Mucosa of descending colon (tissue), 3 donors: ENCODE measurements around the gene SLC35A2. TPM values are rescaled to one million over a fixed set of nuclear protein-coding genes. Genes with fewer than 3 reads are reported as not detected.
"Not testable (repeated sequence)": the region's sequence is repeated elsewhere in the genome, so short reads cannot be mapped to it uniquely, and the experiment has no call there.

ENCODE experiments used
- ATAC-seq: fragments of 200-7000 bp; cut with Tn5 transposase; one replicate; pipeline ENCODE4 v1.9.1; 2020; ENCODE audit warnings: mild to moderate bottlenecking, moderate library complexity
- DNase-seq, 3 donors: peaks; one replicate each; pipeline ENCODE4 v3.0.0-alpha.2; 2020
- H3K36me3 ChIP-seq: fragments of 200-600 bp; one replicate; pipeline ENCODE4 v1.8.0; 2021; ENCODE audit warnings: low read depth, mild to moderate bottlenecking
- H3K4me1 ChIP-seq: fragments of 200-600 bp; one replicate; pipeline ENCODE4 v1.8.0; 2021; ENCODE audit warnings: low read depth, mild to moderate bottlenecking
- H3K4me3 ChIP-seq: fragments of 200-600 bp; one replicate; pipeline ENCODE4 v1.8.0; 2021; ENCODE audit warnings: mild to moderate bottlenecking
- H3K9me3 ChIP-seq: fragments of 200-600 bp; one replicate; pipeline ENCODE4 v1.8.0; 2021; ENCODE audit warnings: mild to moderate bottlenecking
- intact Hi-C, 2 donors: fragments of 100-400 bp; cut with DNase I in 1 of 2; cut with micrococcal nuclease in 1 of 2; formaldehyde crosslinking; loops; one replicate each; pipeline versions ENCODE4 v1.11.0 to v1.11.1; 2022; cut with DNase I, micrococcal nuclease
- total RNA-seq, 3 donors: library from RNA; stranded (reverse); fragmentation: NEBNext Ultra II Directional in 2 of 3; extraction: Animal tissue kit (Norgen Biotek cat#: 25700) in 2 of 3; gene quantifications; one replicate each; pipeline versions ENCODE4 v1.2.1 to v1.2.4, GENCODE V29; 2021 to 2023
- TF ChIP-seq, protein P1 (sequence below): fragments of 200-600 bp; IDR thresholded peaks from one replicate; pipeline ENCODE4 v1.8.0; 2022; ENCODE audit warnings: antibody characterized with exemption, mild to moderate bottlenecking
- donor health status: DM: no; HTN: no; CAD: no; lungs with moderate emphysema.
- donor health status: DM: no; HTN: no; CAD: no.
- donor health status: DM: no; HTN: yes; CAD: no.

The SLC35A2 gene
- total RNA-seq, 3 donors from 2014 or later: 26.4 to 62.1 (median 52.2) TPM

DNA sequence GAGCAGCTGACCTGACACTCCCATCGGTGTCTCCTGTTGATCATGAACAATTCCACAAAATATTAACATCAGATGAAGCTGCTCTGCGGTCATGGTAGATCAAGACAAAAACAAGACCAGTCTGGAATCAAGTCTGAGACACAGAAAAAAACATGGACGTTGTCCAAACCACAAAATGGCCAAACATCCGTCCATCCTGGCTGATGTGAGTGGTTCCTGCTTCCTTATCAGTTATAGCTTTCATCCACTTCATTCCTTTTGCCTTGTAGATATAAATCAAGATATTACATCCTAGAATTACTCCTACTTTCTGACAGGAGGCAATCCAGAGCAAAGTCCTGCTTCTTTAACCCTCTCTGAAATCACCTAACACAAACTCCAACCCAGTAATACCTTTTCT is 47.2 kb downstream of the SLC35A2 start:
- no peaks in the 10 kb centered on the region for H3K4me1 ChIP-seq
- no peak overlapping the region for H3K4me3 ChIP-seq
- no peaks in the 10 kb centered on the region for H3K36me3 ChIP-seq
- H3K9me3 ChIP-seq: no peaks in the 10 kb centered on the region
- ATAC-seq: peak; percentile 56
- peak in 1 of 3 donors; percentile 4 for DNase-seq
- intact Hi-C loops: no loop called here
- TF ChIP-seq, protein P1, sequence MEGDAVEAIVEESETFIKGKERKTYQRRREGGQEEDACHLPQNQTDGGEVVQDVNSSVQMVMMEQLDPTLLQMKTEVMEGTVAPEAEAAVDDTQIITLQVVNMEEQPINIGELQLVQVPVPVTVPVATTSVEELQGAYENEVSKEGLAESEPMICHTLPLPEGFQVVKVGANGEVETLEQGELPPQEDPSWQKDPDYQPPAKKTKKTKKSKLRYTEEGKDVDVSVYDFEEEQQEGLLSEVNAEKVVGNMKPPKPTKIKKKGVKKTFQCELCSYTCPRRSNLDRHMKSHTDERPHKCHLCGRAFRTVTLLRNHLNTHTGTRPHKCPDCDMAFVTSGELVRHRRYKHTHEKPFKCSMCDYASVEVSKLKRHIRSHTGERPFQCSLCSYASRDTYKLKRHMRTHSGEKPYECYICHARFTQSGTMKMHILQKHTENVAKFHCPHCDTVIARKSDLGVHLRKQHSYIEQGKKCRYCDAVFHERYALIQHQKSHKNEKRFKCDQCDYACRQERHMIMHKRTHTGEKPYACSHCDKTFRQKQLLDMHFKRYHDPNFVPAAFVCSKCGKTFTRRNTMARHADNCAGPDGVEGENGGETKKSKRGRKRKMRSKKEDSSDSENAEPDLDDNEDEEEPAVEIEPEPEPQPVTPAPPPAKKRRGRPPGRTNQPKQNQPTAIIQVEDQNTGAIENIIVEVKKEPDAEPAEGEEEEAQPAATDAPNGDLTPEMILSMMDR: no peak

DNA sequence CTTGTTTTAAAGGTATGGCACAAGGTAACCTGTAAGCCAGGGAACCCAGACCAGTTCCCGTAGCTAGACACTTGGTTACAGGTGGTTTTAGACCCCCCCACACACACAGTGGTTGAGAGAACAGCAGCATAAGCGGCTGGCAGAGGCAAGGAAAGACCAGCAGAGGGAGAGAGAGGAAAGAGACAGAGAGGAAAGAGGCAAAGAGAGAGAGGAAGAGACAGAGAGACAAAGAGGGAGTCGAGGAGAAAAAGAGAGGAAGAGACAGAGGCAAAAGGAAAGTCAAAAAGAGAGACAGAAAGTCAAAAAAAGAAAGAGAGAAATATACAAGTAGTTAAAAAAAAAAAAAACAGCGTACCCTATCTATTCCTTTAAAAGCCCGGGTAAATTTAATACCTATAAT is 56.5 kb downstream of the SLC35A2 start:
- TF ChIP-seq, protein P1: no peak
- intact Hi-C loops: no loop called here
- DNase-seq (no peak), ATAC-seq (no peak)
- Histone ChIP-seq H3K36me3 (no peaks in the 10 kb centered on the region), H3K9me3 (no peaks in the 10 kb centered on the region), H3K4me3 (no peak overlapping the region), H3K4me1 (no peaks in the 10 kb centered on the region)

DNA sequence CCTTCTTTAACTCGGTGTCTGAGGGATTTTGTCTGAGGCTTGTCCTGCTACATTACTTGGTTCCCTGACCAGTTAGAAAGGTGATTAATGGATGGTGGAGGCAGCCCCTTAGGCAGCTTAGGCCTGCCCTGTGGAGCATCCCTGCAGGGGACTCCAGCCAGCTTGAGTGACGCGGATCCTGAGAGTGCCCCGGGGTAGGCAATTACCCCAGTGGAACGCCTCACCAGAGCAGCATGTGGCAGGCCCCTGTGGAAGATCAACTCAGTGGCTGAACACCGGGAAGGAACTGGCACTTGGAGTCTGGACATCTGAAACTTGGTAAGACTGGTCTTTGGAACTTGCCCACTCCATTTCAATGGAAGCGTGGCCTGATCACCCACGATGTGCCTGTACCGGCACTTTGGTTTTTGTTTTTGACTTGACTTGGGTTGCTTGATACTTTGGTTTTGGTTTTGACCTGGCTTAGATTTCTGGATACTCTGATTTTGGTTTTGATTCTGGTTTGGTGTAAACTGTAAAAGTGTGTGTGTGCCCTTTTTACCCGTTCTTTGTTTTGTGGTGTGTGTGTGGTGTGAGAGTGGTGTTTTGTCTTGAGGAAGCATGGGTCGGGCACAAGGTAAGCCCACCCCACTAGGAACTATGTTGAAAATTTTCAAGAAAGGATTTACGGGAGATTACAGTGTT is 57.2 kb downstream of the SLC35A2 start:
- H3K4me1 ChIP-seq, H3K36me3 ChIP-seq, DNase-seq, H3K4me3 ChIP-seq, intact Hi-C loops, H3K9me3 ChIP-seq, ATAC-seq: not testable (repeated sequence)

DNA sequence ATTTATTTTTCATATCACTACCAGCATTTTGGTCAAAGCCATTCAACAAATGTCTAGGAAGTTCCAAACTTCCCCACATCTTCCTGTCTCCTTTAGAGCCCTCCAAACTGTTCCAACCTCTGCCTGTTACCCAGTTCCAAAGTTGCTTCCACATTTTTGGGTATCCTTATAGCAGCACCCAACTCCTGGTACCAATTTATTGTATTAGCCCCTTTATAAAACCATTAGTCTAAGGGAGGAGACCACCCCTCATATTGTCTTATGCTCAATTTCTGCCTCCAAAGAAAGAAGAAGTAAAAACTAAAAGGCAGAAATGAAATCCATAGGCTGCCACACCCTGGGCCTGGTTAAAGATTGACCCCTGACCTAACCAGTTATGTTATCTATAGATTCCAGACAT is 58.0 kb downstream of the SLC35A2 start:
- DNase-seq, intact Hi-C loops, H3K36me3 ChIP-seq, H3K9me3 ChIP-seq, ATAC-seq, H3K4me3 ChIP-seq, H3K4me1 ChIP-seq: not testable (repeated sequence)

Other genes with a start within 250 kb of the SLC35A2 start
- 1 to 10 TPM; 4.4 to 8.6 (median 5.3) TPM for gene WAS, start 227.8 kb downstream of the SLC35A2 start, total RNA-seq
- 1 to 10 TPM; 3.4 to 6.2 (median 3.7) TPM for gene SUV39H1, start 214.9 kb downstream of the SLC35A2 start, total RNA-seq
- gene GLOD5, start 149.9 kb downstream of the SLC35A2 start, total RNA-seq: 1 to 10 TPM; 4.3 to 9.9 (median 7.1) TPM
- under 1 TPM in 1 of 3 donors, not detected in 2; 0.32 TPM for gene GATA1, start 125.1 kb downstream of the SLC35A2 start, total RNA-seq
- gene HDAC6, start 109.6 kb downstream of the SLC35A2 start, total RNA-seq: 100 to 1,000 TPM in 1 of 3 donors, 10 to 100 TPM in 2; 83.2 to 111 (median 99.6) TPM
- under 1 TPM in 1 of 3 donors, not detected in 2; 0.38 TPM for gene ERAS, start 85.1 kb downstream of the SLC35A2 start, total RNA-seq
- 10 to 100 TPM; 11.1 to 19.7 (median 13.8) TPM for gene PCSK1N, start 76.0 kb downstream of the SLC35A2 start, total RNA-seq
- gene TIMM17B, start 13.9 kb downstream of the SLC35A2 start, total RNA-seq: 10 to 100 TPM; 43.4 to 49.0 (median 46.0) TPM
- 10 to 100 TPM; 55.5 to 88.8 (median 69.6) TPM for gene PQBP1, start 13.7 kb downstream of the SLC35A2 start, total RNA-seq
- 10 to 100 TPM; 10.5 to 30.0 (median 20.5) TPM for gene PIM2, start 7.4 kb upstream of the SLC35A2 start, total RNA-seq
- gene OTUD5, start 46.0 kb upstream of the SLC35A2 start, total RNA-seq: 10 to 100 TPM; 43.6 to 56.5 (median 52.5) TPM
- gene KCND1, start 60.2 kb upstream of the SLC35A2 start, total RNA-seq: 1 to 10 TPM in 1 of 3 donors, under 1 TPM in 2; 0.87 to 1.6 (median 0.93) TPM
- 10 to 100 TPM; 39.5 to 48.9 (median 47.5) TPM for gene GRIPAP1, start 90.6 kb upstream of the SLC35A2 start, total RNA-seq
- gene TFE3, start 131.7 kb upstream of the SLC35A2 start, total RNA-seq: 10 to 100 TPM; 26.6 to 46.6 (median 28.1) TPM
- 10 to 100 TPM; 11.6 to 16.7 (median 12.5) TPM for gene CCDC120, start 147.4 kb upstream of the SLC35A2 start, total RNA-seq
- gene PRAF2, start 162.4 kb upstream of the SLC35A2 start, total RNA-seq: 10 to 100 TPM in 1 of 3 donors, 1 to 10 TPM in 2; 3.9 to 18.7 (median 8.1) TPM
- 10 to 100 TPM; 44.3 to 90.1 (median 52.6) TPM for gene WDR45, start 168.2 kb upstream of the SLC35A2 start, total RNA-seq
- 10 to 100 TPM; 21.3 to 22.4 (median 22.1) TPM for gene GPKOW, start 212.1 kb upstream of the SLC35A2 start, total RNA-seq